Choroid plexus epithelial cell (primary cell): ENCODE results near the gene RD3L.

Experiments
- DNase-seq: peaks from one replicate; pipeline ENCODE4 v3.0.0-alpha.2; 2010; ENCODE audit warnings: low read depth
- H3K4me3 ChIP-seq: 2 replicates; pipeline ENCODE4 v1.5.1; 2011; ENCODE audit warnings: low read depth, mild to moderate bottlenecking, control low read depth, low read length, moderate library complexity
- CTCF ChIP-seq: conservative IDR thresholded peaks from 2 replicates; pipeline ENCODE4 v1.5.1; 2011; ENCODE audit warnings: low read depth, mild to moderate bottlenecking, control low read depth, inconsistent platforms, low read length, moderate library complexity

RD3L gene

GRCh38 chr14:103897075-103897947, 45.0 kb downstream of the RD3L start:
- TF ChIP-seq CTCF, result no peak
- no peak for DNase-seq
- no peak overlapping the region for H3K4me3 ChIP-seq

GRCh38 chr14:103896578-103896977, 45.8 kb downstream of the RD3L start:
- no peak overlapping the region for H3K4me3 ChIP-seq
- DNase-seq, result no peak
- TF ChIP-seq CTCF, result no peak

GRCh38 chr14:103894723-103895059, 47.6 kb downstream of the RD3L start:
- H3K4me3 ChIP-seq, result no peak overlapping the region
- TF ChIP-seq CTCF, result no peak
- DNase-seq, result no peak

- no peak for DNase-seq
- H3K4me3 ChIP-seq, result no peak overlapping the region
- no peak for TF ChIP-seq CTCF
These were observed 48.2 kb downstream of the RD3L start for GRCh38 chr14:103894034-103894722.

DNA sequence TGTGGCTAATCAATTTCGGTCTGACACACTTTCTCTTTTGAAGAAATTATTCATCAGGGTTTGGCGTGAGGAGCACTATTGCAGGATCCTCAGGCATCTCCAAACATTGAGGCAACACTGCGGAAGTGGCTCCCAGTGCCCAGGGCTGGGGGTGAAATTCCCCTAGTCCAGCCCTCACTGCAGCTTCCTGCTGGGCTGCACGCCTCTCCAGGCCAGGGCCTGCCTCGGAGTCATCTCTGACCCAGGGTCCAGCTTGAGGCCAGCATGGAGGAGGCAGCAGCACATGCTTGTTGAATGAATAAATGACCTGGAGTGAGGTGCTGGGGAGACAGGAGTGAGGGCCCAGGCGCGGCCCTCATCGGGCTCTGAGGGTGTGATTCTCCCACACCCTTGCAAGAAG, 50.1 kb downstream of the RD3L start:
- no peak overlapping the region for H3K4me3 ChIP-seq
- TF ChIP-seq CTCF, result no peak
- DNase-seq, result no peak

GRCh38 chr14:103891667-103892215, 50.6 kb downstream of the RD3L start:
- no peak overlapping the region for H3K4me3 ChIP-seq
- TF ChIP-seq CTCF, result no peak
- no peak for DNase-seq
